HepG2 (cell line): ENCODE measurements around the gene PCBP4. TPM values are rescaled to one million over a fixed set of nuclear protein-coding genes. Genes with fewer than 3 reads are reported as not detected.

Experiments used
- AGO1 ChIP-seq: fragments of 200-400 bp; formaldehyde crosslinking; IDR thresholded peaks from 2 replicates; pipeline ENCODE4 v1.6.1; 2017; ENCODE audit warnings: mild to moderate bottlenecking, low read depth, low read length, moderate library complexity; ENCODE audit not compliant: poor library complexity, severe bottlenecking
- AHR ChIP-seq: IDR thresholded peaks from 2 replicates; pipeline ENCODE4 v1.6.1; 2018; ENCODE audit warnings: missing genetic modification reagents, missing compliant biosample characterization
- ARNT ChIP-seq: fragments of 450-650 bp; IDR thresholded peaks from 2 replicates; pipeline ENCODE4 v1.6.1; 2017
- ASH2L ChIP-seq: fragments of 300-600, 200-600 bp; sonication (generic); IDR thresholded peaks from 2 replicates; pipeline ENCODE4 v1.7.0; 2017; ENCODE audit warnings: low read depth, mild to moderate bottlenecking, moderate library complexity, mixed read lengths, low read length; ENCODE audit not compliant: insufficient read length
- CBX5 ChIP-seq: sonication (generic); formaldehyde crosslinking; IDR thresholded peaks from 2 replicates; pipeline ENCODE4 v1.4.0; 2020; ENCODE audit warnings: missing genetic modification reagents, borderline replicate concordance
- KAT7 ChIP-seq: IDR thresholded peaks from 2 replicates; pipeline ENCODE4 v1.6.1; 2018; ENCODE audit warnings: borderline replicate concordance, missing compliant biosample characterization
- KMT2B ChIP-seq: IDR thresholded peaks from 2 replicates; pipeline ENCODE4 v1.6.1; 2016; ENCODE audit warnings: missing genetic modification reagents, missing compliant biosample characterization
- NFE2L1 ChIP-seq: sonication (generic); formaldehyde crosslinking; IDR thresholded peaks from 2 replicates; pipeline ENCODE4 v1.4.0; 2020; ENCODE audit warnings: missing genetic modification reagents, mild to moderate bottlenecking, borderline replicate concordance
- NONO ChIP-seq, 2 experiments: fragments of 450-650 bp in 1 of 2; sonication (generic) in 1 of 2; formaldehyde crosslinking in 1 of 2; IDR thresholded peaks in 1 of 2; conservative IDR thresholded peaks in 1 of 2; 2 replicates each; pipeline versions ENCODE4 v1.6.1 to v1.8.0; 2017 to 2022; ENCODE audit warnings: mild to moderate bottlenecking in 1 of 2, missing genetic modification reagents in 1 of 2, moderate library complexity in 1 of 2
- NR2F2 ChIP-seq: IDR thresholded peaks from 2 replicates; pipeline ENCODE4 v1.6.1; 2012; ENCODE audit warnings: low read depth, inconsistent platforms, borderline replicate concordance
- PAXIP1 ChIP-seq: sonication (generic); formaldehyde crosslinking; conservative IDR thresholded peaks from 2 replicates; pipeline ENCODE4 v1.4.0; 2020; ENCODE audit warnings: mild to moderate bottlenecking, missing genetic modification reagents, moderate library complexity
- POLR2AphosphoS5 ChIP-seq: IDR thresholded peaks from 2 replicates; pipeline ENCODE4 v1.6.1; 2012; ENCODE audit warnings: low read depth, low read length
- SMARCC2 ChIP-seq: fragments of 450-650 bp; IDR thresholded peaks from 2 replicates; pipeline ENCODE4 v1.6.1; 2017; ENCODE audit warnings: antibody characterized with exemption, mild to moderate bottlenecking
- STAG1 ChIP-seq: sonication (generic); formaldehyde crosslinking; IDR thresholded peaks from 2 replicates; pipeline ENCODE4 v1.4.0; 2020; ENCODE audit warnings: missing genetic modification reagents
- STAT5B ChIP-seq: sonication (generic); formaldehyde crosslinking; IDR thresholded peaks from 2 replicates; pipeline ENCODE4 v1.4.0; 2020; ENCODE audit warnings: missing genetic modification reagents
- TCF12 ChIP-seq, 2 experiments: fragments of 450-650 bp in 1 of 2; sonication (generic) in 1 of 2; formaldehyde crosslinking in 1 of 2; IDR thresholded peaks; 2 replicates each; pipeline versions ENCODE4 v1.6.1 to v1.8.0; 2017 to 2022; ENCODE audit warnings: antibody characterized with exemption in 1 of 2, mild to moderate bottlenecking in 1 of 2, missing genetic modification reagents in 1 of 2, moderate library complexity in 1 of 2
- TEAD3 ChIP-seq: optimal IDR thresholded peaks from 2 replicates; pipeline ENCODE3; 2016; ENCODE audit warnings: borderline replicate concordance
- ZBTB20 ChIP-seq: sonication (generic); formaldehyde crosslinking; IDR thresholded peaks from 2 replicates; pipeline ENCODE4 v1.8.1; 2023; ENCODE audit warnings: missing genetic modification reagents, low read depth, mild to moderate bottlenecking, borderline replicate concordance
- ZFP41 ChIP-seq: sonication (generic); formaldehyde crosslinking; IDR thresholded peaks from 2 replicates; pipeline ENCODE4 v1.4.0; 2020; ENCODE audit warnings: mild to moderate bottlenecking, missing genetic modification reagents, borderline replicate concordance
- ZNF432 ChIP-seq: sonication (generic); formaldehyde crosslinking; IDR thresholded peaks from 2 replicates; pipeline ENCODE4 v1.5.0; 2020; ENCODE audit warnings: missing genetic modification reagents, mild to moderate bottlenecking, borderline replicate concordance
- ZNF543 ChIP-seq: sonication (generic); formaldehyde crosslinking; IDR thresholded peaks from 2 replicates; pipeline ENCODE4 v1.4.0; 2020; ENCODE audit warnings: mild to moderate bottlenecking, missing genetic modification reagents
- ZNF569 ChIP-seq: sonication (generic); formaldehyde crosslinking; IDR thresholded peaks from 2 replicates; pipeline ENCODE4 v1.5.0; 2020; ENCODE audit warnings: mild to moderate bottlenecking, missing genetic modification reagents, moderate library complexity, borderline replicate concordance
- polyA plus RNA-seq, 8 experiments: library from polyadenylated mRNA; depleted of rRNA in 3 of 8; stranded (reverse) in 7 of 8; unstranded in 1 of 8; fragments of >200 nt; fragmentation: Illumina TruSeq in 4 of 8; extraction: Trizol in 4 of 8; gene quantifications; 2 replicates each; pipeline versions ENCODE4 v1.2.1 to v1.2.3, GENCODE V29; 2011 to 2016; ENCODE audit warnings: low read depth in 4 of 8, missing spikeins in 1 of 8, mixed read lengths in 1 of 8; ENCODE audit not compliant: insufficient read depth in 1 of 8
- total RNA-seq, 5 experiments: library from RNA; depleted of rRNA; stranded (reverse); fragments of >200 nt; fragmentation: Illumina TruSeq; extraction: Trizol; gene quantifications; 2 replicates each; pipeline ENCODE4 v1.2.3, GENCODE V29; 2016; ENCODE audit warnings: low read depth in 1 of 5
- TF ChIP-seq, protein P1 (sequence below): sonication (generic); formaldehyde crosslinking; IDR thresholded peaks from 2 replicates; pipeline ENCODE4 v1.9.0; 2021; ENCODE audit warnings: missing genetic modification reagents, borderline replicate concordance

PCBP4 gene
- total and polyA plus RNA-seq, 2 of the 13 experiments (the other 11 are each of a cell fraction or from before 2014, with no cell fraction given) = 36.8 to 51.3 TPM

GRCh38 chr3:51968170-51968775 lies 1.0 kb upstream of the PCBP4 start (continued):
- TF ChIP-seq ZFP41 (CRISPR knock-in tag) (no peak), NFE2L1 (no peak), PAXIP1 (CRISPR knock-in tag) (peak; percentile 75), KMT2B (CRISPR knock-in tag) (no peak), ZNF432 (no peak), AHR (CRISPR knock-in tag) (no peak), TEAD3 (CRISPR knock-in tag) (no peak), STAG1 (no peak), KAT7 (no peak), STAT5B (CRISPR knock-in tag) (no peak), ZNF569 (no peak), NR2F2 (0 out of 2 replicates have a peak, but pooled peaks have one; percentile 21), CBX5 (CRISPR knock-in tag) (no peak), TCF12 (IDR thresholded peaks at IDR 0.05) (no peak), TCF12 (CRISPR knock-in tag; IDR thresholded peaks at IDR 0.05) (no peak), AGO1 (no peak), NONO (IDR thresholded peaks at IDR 0.05) (no peak), NONO (CRISPR knock-in tag; conservative IDR thresholded peaks at IDR 0.05) (peak; percentile 21; the same call in 1 of the 2 replicates), SMARCC2 (no peak), POLR2AphosphoS5 (peak; percentile 57), ARNT (no peak), ZNF543 (CRISPR knock-in tag) (no peak), ZBTB20 (CRISPR knock-in tag) (no peak), ASH2L (no peak)
- TF ChIP-seq, protein P1, sequence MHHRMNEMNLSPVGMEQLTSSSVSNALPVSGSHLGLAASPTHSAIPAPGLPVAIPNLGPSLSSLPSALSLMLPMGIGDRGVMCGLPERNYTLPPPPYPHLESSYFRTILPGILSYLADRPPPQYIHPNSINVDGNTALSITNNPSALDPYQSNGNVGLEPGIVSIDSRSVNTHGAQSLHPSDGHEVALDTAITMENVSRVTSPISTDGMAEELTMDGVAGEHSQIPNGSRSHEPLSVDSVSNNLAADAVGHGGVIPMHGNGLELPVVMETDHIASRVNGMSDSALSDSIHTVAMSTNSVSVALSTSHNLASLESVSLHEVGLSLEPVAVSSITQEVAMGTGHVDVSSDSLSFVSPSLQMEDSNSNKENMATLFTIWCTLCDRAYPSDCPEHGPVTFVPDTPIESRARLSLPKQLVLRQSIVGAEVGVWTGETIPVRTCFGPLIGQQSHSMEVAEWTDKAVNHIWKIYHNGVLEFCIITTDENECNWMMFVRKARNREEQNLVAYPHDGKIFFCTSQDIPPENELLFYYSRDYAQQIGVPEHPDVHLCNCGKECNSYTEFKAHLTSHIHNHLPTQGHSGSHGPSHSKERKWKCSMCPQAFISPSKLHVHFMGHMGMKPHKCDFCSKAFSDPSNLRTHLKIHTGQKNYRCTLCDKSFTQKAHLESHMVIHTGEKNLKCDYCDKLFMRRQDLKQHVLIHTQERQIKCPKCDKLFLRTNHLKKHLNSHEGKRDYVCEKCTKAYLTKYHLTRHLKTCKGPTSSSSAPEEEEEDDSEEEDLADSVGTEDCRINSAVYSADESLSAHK (CRISPR knock-in tag) = no peak
